GM19351 (cell line): ENCODE results near the gene TAF11L8.
"Not testable (repeated sequence)": the region's sequence is repeated elsewhere in the genome, so short reads cannot be mapped to it uniquely, and the experiment has no call there.

Experiments
- ATAC-seq: cut with Tn5 transposase; IDR thresholded peaks from one replicate; pipeline ENCODE4 v1.9.1; 2021; ENCODE audit warnings: mild to moderate bottlenecking, moderate library complexity; ENCODE audit not compliant: unreplicated experiment

The TAF11L8 gene

GRCh38 chr5:17590860-17591259 is at the start of gene TAF11L8:
Gene TAF11L8, minus strand, starts transcription at chr5:17590960.
- not testable (repeated sequence) for ATAC-seq

DNA sequence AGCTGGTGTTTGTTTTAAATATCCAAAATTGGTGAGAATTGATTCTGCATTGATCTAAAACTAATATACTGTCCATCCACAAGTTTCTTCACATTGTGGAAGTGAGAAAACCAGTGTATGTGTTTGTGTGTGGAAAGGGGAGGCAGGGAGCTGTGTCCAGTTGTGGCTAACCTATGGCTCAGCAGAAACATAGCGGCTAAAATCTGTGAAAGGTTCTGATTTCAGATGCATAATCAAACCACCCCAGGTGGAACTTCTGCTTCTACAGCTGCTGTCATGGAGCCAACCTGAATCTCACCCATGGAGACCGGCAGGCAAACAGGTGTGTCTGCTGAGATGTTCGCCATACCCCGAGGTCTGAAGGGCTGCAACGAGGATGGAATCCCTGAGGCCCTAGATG is 43.4 kb upstream of the TAF11L8 start, which contains the start of gene TAF11L14:
TAF11L14 (plus strand) TSS at position 301 of the 400 bp plus-strand sequence.
- ATAC-seq: no peak

GRCh38 chr5:17631788-17632187 is 41.0 kb upstream of the TAF11L8 start, which contains the start of gene TAF11L13:
Gene TAF11L13, plus strand, starts transcription at chr5:17632088.
- not testable (repeated sequence) for ATAC-seq

DNA sequence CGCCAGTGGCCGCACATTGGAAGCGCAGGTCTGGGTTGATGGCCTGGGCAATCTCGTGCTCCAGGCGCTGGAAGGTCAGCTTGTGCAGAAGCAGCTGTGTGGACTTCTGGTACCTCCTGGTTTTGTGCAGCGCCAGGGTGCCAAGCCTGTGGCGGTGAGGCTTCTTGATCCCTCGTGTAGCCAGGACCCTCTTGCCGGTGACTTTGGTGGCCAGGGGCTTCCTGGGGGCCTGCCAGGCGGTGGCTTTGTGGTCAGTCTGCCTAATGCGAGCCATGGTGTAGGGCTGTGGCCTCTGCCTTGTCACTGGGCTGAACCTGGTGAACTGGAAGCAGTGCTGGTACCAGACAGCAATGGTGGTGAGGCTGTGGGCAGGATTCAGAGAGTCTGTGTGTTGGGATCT is 34.9 kb upstream of the TAF11L8 start:
- no peak for ATAC-seq

- ATAC-seq: no peak
Measured at GRCh38 chr5:17620627-17621026, 29.9 kb upstream of the TAF11L8 start.

DNA sequence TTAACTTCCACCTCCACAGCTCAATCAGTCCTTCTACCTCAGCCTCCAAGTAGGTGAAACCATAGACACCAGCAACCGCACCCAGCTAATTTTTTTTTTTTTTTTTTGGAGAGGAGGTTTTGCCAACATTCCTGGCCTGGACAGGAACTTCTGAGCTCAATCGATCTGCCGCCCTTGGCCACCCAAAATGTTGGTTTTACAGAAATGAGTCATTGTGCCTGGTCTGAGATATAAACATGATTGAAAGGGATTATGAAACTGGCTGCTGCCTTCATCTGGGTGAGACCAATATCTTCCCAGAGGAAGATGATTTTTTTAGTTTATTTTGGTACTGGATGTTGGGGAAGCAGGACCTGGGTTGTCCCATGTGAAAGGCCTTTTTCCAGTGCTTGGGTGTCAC is 28.6 kb upstream of the TAF11L8 start:
- no peak for ATAC-seq

- no peak for ATAC-seq
Measured at GRCh38 chr5:17614872-17615605, 24.3 kb upstream of the TAF11L8 start.

GRCh38 chr5:17610092-17610491 is 19.3 kb upstream of the TAF11L8 start, which contains the start of gene TAF11L12:
Gene TAF11L12, plus strand, starts transcription at chr5:17610392.
- ATAC-seq: not testable (repeated sequence)

DNA sequence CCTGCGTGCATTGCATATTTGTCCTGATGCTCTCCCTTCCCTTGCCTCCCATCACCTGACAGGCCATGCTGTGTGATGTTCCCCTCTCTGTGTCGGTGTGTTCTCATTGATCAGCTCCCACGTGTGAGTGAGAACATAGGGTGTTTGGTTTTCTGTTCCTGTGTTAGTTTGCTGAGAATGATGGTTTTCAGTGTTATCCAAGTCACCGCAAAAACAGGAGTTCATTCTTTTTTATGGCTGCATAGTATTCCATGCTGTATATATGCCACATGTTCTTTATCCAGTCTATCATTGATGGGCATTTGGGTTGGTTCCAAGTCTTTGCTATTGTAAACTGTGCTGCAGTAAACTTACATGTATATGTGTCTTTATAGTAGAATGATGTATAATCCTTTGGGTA is 16.7 kb upstream of the TAF11L8 start:
- ATAC-seq: not testable (repeated sequence)

GRCh38 chr5:17604951-17605350 is 14.2 kb upstream of the TAF11L8 start:
- ATAC-seq: no peak

- ATAC-seq: not testable (repeated sequence)
Measured at GRCh38 chr5:17603880-17604279, 13.1 kb upstream of the TAF11L8 start, which contains the start of gene TAF11L11. Gene TAF11L11, plus strand, starts transcription at chr5:17604183.

DNA sequence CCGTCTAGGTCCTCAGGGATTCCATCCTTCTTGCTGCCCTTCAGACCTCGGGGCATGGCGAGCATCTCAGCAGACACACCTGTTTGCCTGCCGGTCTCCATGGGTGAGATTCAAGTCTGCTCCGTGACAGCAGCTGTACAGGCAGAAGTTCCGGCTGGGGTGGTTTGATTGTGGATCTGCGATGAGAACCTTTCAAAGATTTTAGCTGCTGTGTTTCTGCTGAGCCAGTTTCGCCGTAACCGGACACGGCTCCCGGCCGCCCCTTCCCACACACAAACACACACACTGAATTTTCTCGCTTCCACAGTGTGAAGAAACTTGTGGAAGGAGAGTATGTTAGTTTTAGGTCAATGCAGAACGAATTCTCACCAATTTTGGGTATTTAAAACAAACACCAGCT is 7.0 kb upstream of the TAF11L8 start, which contains the start of gene TAF11L10:
TAF11L10 (minus strand) TSS at position 101 of the 400 bp plus-strand sequence.
- not testable (repeated sequence) for ATAC-seq

- not testable (repeated sequence) for ATAC-seq
Measured at GRCh38 chr5:17594255-17594654, 3.5 kb upstream of the TAF11L8 start, which contains the start of gene TAF11L9. Gene TAF11L9, minus strand, starts transcription at chr5:17594394.

- not testable (repeated sequence) for ATAC-seq
Measured at GRCh38 chr5:17585658-17586057, 5.1 kb downstream of the TAF11L8 start, which contains the start of gene TAF11L7. Gene TAF11L7, minus strand, starts transcription at chr5:17585758.
